ENCODE results near the gene AXIN2. TPM values are rescaled to one million over a fixed set of nuclear protein-coding genes. Genes with fewer than 3 reads are reported as not detected.

AXIN2 gene
- polyA plus RNA-seq, 1 donor from 2014 or later, result 26.7 TPM

GRCh38 chr17:65536573-65537342 lies 24.7 kb downstream of the AXIN2 start:
- Histone ChIP-seq H3K27me3 (ENCODE audit: insufficient read depth, low read depth, low read length) (no peaks in the 10 kb centered on the region), H3K27ac (ENCODE audit: low read length) (no peak overlapping the region), H3K36me3 (ENCODE audit: insufficient read depth, low read length) (peaks cover 8% of the 10 kb centered on the region), H3K4me2 (ENCODE audit: low read length) (no peak overlapping the region), H3K79me2 (replicated peaks; ENCODE audit: insufficient read depth, low read length) (no peaks in the 10 kb centered on the region), H2AFZ (ENCODE audit: low read depth, low read length) (no peak overlapping the region), H3F3A (ENCODE audit: insufficient read depth, low read length, poor library complexity, severe bottlenecking) (no peaks in the 10 kb centered on the region), H3K9ac (ENCODE audit: low read length) (no peak overlapping the region), H3K9me2 (ENCODE audit: insufficient read depth, low read length) (no peaks in the 10 kb centered on the region), H3K9me3 (ENCODE audit: low read length) (no peaks in the 10 kb centered on the region), H4K20me1 (ENCODE audit: insufficient read depth) (no peaks in the 10 kb centered on the region), H3K4me3 (ENCODE audit: low read length) (no peak overlapping the region)
- TF ChIP-seq EP300 (conservative IDR thresholded peaks at IDR 0.05; ENCODE audit: poor library complexity, severe bottlenecking) (no peak), CTCF (IDR thresholded peaks at IDR 0.05; ENCODE audit: poor library complexity, severe bottlenecking) (no peak), TAF1 (IDR thresholded peaks at IDR 0.05; ENCODE audit: low read depth) (no peak), SMC3 (conservative IDR thresholded peaks at IDR 0.05; ENCODE audit: poor library complexity) (no peak), MXI1 (conservative IDR thresholded peaks at IDR 0.05; ENCODE audit: poor library complexity, severe bottlenecking) (no peak), POLR2AphosphoS5 (IDR thresholded peaks at IDR 0.05) (no peak)

DNA sequence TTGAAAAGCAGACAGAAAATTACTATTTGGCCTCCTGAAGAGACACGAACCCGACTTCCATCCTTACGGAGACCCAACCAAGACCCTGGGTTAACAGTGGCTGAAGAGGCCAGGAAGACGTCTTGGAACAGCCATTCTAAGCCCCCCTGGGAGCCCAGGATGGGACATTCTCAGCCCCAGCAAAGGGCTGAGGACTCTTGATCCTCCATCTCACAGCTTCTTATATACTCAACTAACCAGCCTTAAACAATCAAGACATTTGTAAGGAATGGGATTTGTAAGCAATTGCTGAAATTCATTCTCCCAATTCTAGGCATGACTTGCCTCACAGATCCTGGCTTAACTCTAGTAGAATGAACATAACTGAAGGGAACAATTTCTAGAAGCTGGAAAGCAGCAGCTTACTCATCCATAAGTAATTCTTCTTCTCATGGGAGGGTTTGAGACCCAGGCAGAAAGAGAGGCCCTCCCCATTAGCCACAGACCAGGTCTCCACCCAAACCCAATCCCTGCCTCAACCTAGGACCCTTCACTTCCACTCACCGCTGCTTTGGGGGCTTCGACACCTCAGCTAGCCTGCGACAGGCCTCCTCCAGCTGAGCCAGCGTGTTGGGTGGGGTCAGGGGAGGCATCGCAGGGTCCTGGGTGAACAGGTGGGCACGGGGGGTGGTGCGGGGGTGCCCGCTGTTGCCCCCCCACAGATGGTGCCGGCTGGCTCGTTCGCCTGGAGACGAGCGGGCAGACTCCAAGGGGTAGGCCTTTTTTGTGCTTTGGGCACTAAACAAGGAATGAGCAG lies 25.5 kb downstream of the AXIN2 start:
- Histone ChIP-seq H3K79me2 (replicated peaks; ENCODE audit: insufficient read depth, low read length) (no peaks in the 10 kb centered on the region), H3K36me3 (ENCODE audit: insufficient read depth, low read length) (peaks cover under 1% of the 10 kb centered on the region), H3F3A (ENCODE audit: insufficient read depth, low read length, poor library complexity, severe bottlenecking) (no peaks in the 10 kb centered on the region), H3K4me2 (ENCODE audit: low read length) (no peak overlapping the region), H3K27ac (ENCODE audit: low read length) (no peak overlapping the region), H3K9me3 (ENCODE audit: low read length) (no peaks in the 10 kb centered on the region), H3K27me3 (ENCODE audit: insufficient read depth, low read depth, low read length) (no peaks in the 10 kb centered on the region), H3K9me2 (ENCODE audit: insufficient read depth, low read length) (no peaks in the 10 kb centered on the region), H3K9ac (ENCODE audit: low read length) (no peak overlapping the region), H4K20me1 (ENCODE audit: insufficient read depth) (no peaks in the 10 kb centered on the region), H2AFZ (ENCODE audit: low read depth, low read length) (no peak overlapping the region), H3K4me3 (ENCODE audit: low read length) (no peak overlapping the region)
- TF ChIP-seq MXI1 (conservative IDR thresholded peaks at IDR 0.05; ENCODE audit: poor library complexity, severe bottlenecking) (no peak), CTCF (IDR thresholded peaks at IDR 0.05; ENCODE audit: poor library complexity, severe bottlenecking) (no peak), POLR2AphosphoS5 (IDR thresholded peaks at IDR 0.05) (no peak), REST (IDR thresholded peaks at IDR 0.05; ENCODE audit: borderline replicate concordance) (no peak), SMC3 (conservative IDR thresholded peaks at IDR 0.05; ENCODE audit: poor library complexity) (no peak), TAF1 (IDR thresholded peaks at IDR 0.05; ENCODE audit: low read depth) (no peak), EP300 (conservative IDR thresholded peaks at IDR 0.05; ENCODE audit: poor library complexity, severe bottlenecking) (no peak)
